CD4-positive, alpha-beta T cell (primary cell): ENCODE results near the gene BDH1. TPM values are rescaled to one million over a fixed set of nuclear protein-coding genes. Genes with fewer than 3 reads are reported as not detected.

Source experiments
- ATAC-seq: fragments of 200-7000 bp; cut with Tn5 transposase; one replicate; pipeline ENCODE4 v1.10.0; 2022; ENCODE audit warnings: mild to moderate bottlenecking; ENCODE audit not compliant: poor library complexity
- CTCF ChIA-PET: fragments of 350-600 bp; sonication (Branson Sonifier 250); formaldehyde crosslinking; loops from one replicate; lab custom pipeline; 2021; ENCODE audit warnings: antibody characterized with exemption, inconsistent platforms; lab: Charles Lee
- POLR2A ChIA-PET: fragments of 350-600 bp; sonication (Branson Sonifier 250); formaldehyde crosslinking; loops from one replicate; lab custom pipeline; 2021; ENCODE audit warnings: antibody characterized with exemption, inconsistent platforms; lab: Charles Lee
- DNase-seq, 14 experiments: peaks; one replicate each; pipeline ENCODE4 v3.0.0-alpha.2; 2013 to 2020; ENCODE audit warnings: mixed read lengths in 2 of 14
- H3K27ac ChIP-seq, 2 donors: one replicate each; pipeline versions ENCODE4 v1.5.1 to v1.7.0; 2013; ENCODE audit warnings: low read length in 2 of 2, low read depth in 1 of 2, mild to moderate bottlenecking in 1 of 2
- H3K27me3 ChIP-seq, 2 experiments: 1 replicate in 1 of 2; 2 replicates in 1 of 2; pipeline versions ENCODE4 v1.6.1 to v1.7.0; 2013; ENCODE audit warnings: low read length in 2 of 2, control low read depth in 1 of 2, mild to moderate bottlenecking in 1 of 2, moderate library complexity in 1 of 2; ENCODE audit not compliant: insufficient read depth in 2 of 2, control insufficient read depth in 1 of 2
- H3K36me3 ChIP-seq: one replicate; pipeline ENCODE4 v1.6.1; 2013; ENCODE audit warnings: low read length, control low read depth; ENCODE audit not compliant: insufficient read depth
- H3K4me1 ChIP-seq: one replicate; pipeline ENCODE4 v1.6.1; 2013; ENCODE audit warnings: low read length, control low read depth; ENCODE audit not compliant: insufficient read depth
- H3K4me3 ChIP-seq: one replicate; pipeline ENCODE4 v1.5.1; 2013; ENCODE audit warnings: mild to moderate bottlenecking, low read length, moderate library complexity
- H3K9me3 ChIP-seq, 2 experiments: 1 replicate in 1 of 2; 2 replicates in 1 of 2; pipeline versions ENCODE4 v1.6.1 to v1.7.0; 2013; ENCODE audit warnings: low read length in 2 of 2, mild to moderate bottlenecking in 2 of 2, control low read depth in 1 of 2, moderate library complexity in 1 of 2; ENCODE audit not compliant: control insufficient read depth in 1 of 2, insufficient read depth in 1 of 2
- H3K27ac Mint-ChIP-seq: one replicate; pipeline ENCODE4 v1.8.0; 2020; ENCODE audit warnings: mixed read lengths
- H3K27me3 Mint-ChIP-seq: one replicate; pipeline ENCODE4 v1.8.0; 2021; ENCODE audit warnings: mixed read lengths
- H3K36me3 Mint-ChIP-seq: one replicate; pipeline ENCODE4 v1.8.0; 2021; ENCODE audit warnings: low read depth, mixed read lengths
- H3K4me1 Mint-ChIP-seq: one replicate; pipeline ENCODE4 v1.8.0; 2021; ENCODE audit warnings: low read depth, mixed read lengths
- H3K4me3 Mint-ChIP-seq: one replicate; pipeline ENCODE4 v1.8.0; 2020; ENCODE audit warnings: mild to moderate bottlenecking, mixed read lengths
- H3K9me3 Mint-ChIP-seq: one replicate; pipeline ENCODE4 v1.8.0; 2020; ENCODE audit warnings: mixed read lengths
- CTCF ChIP-seq: fragments of 200-600 bp; IDR thresholded peaks from one replicate; pipeline ENCODE4 v1.8.0; 2022; ENCODE audit warnings: antibody characterized with exemption, mild to moderate bottlenecking
- intact Hi-C, 2 experiments: fragments of 100-400 bp; cut with DNase I in 1 of 2; cut with micrococcal nuclease in 1 of 2; formaldehyde crosslinking; loops; one replicate each; pipeline versions ENCODE4 v1.15.1 to v1.9.0; 2023 to 2025; cut with DNase I, micrococcal nuclease
- total RNA-seq, 174 experiments: library from RNA in 2 of 174; stranded (reverse) in 2 of 174; gene quantifications; one replicate each; pipeline ENCODE4 v1.2.3 and lab custom pipeline; 2021 to 2026

Gene BDH1
- total RNA-seq, 2 experiments from 2014 or later = 17.7 to 22.2 TPM

- intact Hi-C loops = no loop called here
- no peak for ATAC-seq
- H3K4me3 Mint-ChIP-seq = no peak overlapping the region
Observed at GRCh38 chr3:197583371-197583770, 27.6 kb upstream of the BDH1 start.

GRCh38 chr3:197580253-197580691 lies 24.5 kb upstream of the BDH1 start:
- Mint-ChIP-seq H3K9me3 (no peaks in the 10 kb centered on the region), H3K27ac (no peak overlapping the region), H3K4me3 (no peak overlapping the region), H3K36me3 (no peaks in the 10 kb centered on the region), H3K4me1 (no peaks in the 10 kb centered on the region), H3K27me3 (no peaks in the 10 kb centered on the region)
- no peak for TF ChIP-seq CTCF
- ATAC-seq (no peak), DNase-seq (no peak)
- H3K36me3 ChIP-seq = no peaks in the 10 kb centered on the region
- H3K27ac ChIP-seq = no peak overlapping the region
- POLR2A ChIA-PET = no interaction called here
- CTCF ChIA-PET = no interaction called here
- no peaks in the 10 kb centered on the region for H3K27me3 ChIP-seq
- H3K9me3 ChIP-seq = no peaks in the 10 kb centered on the region
- H3K4me3 ChIP-seq = no peak overlapping the region
- H3K4me1 ChIP-seq = no peaks in the 10 kb centered on the region
- intact Hi-C loops = no loop called here

More at GRCh38 chr3:197583371-197583770, 27.6 kb upstream of the BDH1 start:
- Mint-ChIP-seq H3K9me3 (no peaks in the 10 kb centered on the region), H3K27ac (no peak overlapping the region), H3K4me1 (no peaks in the 10 kb centered on the region), H3K27me3 (no peaks in the 10 kb centered on the region), H3K36me3 (no peaks in the 10 kb centered on the region)
- Histone ChIP-seq H3K27me3 (no peaks in the 10 kb centered on the region), H3K27ac (no peak overlapping the region), H3K4me1 (no peaks in the 10 kb centered on the region), H3K4me3 (no peak overlapping the region), H3K36me3 (no peaks in the 10 kb centered on the region), H3K9me3 (no peaks in the 10 kb centered on the region)
- TF ChIP-seq CTCF = no peak
- POLR2A ChIA-PET = no interaction called here
- DNase-seq = no peak
- CTCF ChIA-PET = no interaction called here

GRCh38 chr3:197578376-197578775 lies 22.6 kb upstream of the BDH1 start:
- DNase-seq = no peak
- H3K4me1 ChIP-seq = no peaks in the 10 kb centered on the region
- Mint-ChIP-seq H3K27ac (no peak overlapping the region), H3K9me3 (no peaks in the 10 kb centered on the region), H3K36me3 (no peaks in the 10 kb centered on the region), H3K27me3 (no peaks in the 10 kb centered on the region), H3K4me3 (no peak overlapping the region), H3K4me1 (no peaks in the 10 kb centered on the region)
- no peak for ATAC-seq
- intact Hi-C loops = loop anchor here in 1 of 2 experiments (1.0 kb wide), 1 partner anchor 10 kb away; no protein-coding TSS in a partner anchor
- no peaks in the 10 kb centered on the region for H3K27me3 ChIP-seq
- H3K9me3 ChIP-seq = no peaks in the 10 kb centered on the region
- no peak overlapping the region for H3K4me3 ChIP-seq
- TF ChIP-seq CTCF = no peak
- H3K27ac ChIP-seq = no peak overlapping the region
- POLR2A ChIA-PET = no interaction called here
- no peaks in the 10 kb centered on the region for H3K36me3 ChIP-seq
- CTCF ChIA-PET = no interaction called here
